Measurements from ENCODE around the gene RSPRY1.

The RSPRY1 gene

DNA sequence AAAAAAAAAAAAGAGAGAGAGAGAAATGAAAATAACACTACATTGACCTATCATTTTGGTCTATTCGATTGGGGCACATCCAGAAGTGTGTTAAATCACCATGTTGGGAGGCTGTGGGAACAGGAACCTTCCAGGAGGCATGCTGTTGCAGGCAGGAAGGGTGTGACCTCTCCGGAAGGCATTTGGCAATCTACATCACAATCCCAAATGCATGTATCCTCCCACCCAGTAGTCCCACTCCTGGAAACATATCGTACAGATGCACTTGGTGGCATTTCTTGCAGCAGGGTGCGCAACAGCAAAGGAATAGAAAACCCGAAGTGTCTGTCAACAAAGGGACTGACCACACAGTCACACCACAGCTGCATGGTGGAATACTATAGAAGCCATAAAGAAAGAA is 90.5 kb downstream of the RSPRY1 start:
- no peak for DNase-seq

DNA sequence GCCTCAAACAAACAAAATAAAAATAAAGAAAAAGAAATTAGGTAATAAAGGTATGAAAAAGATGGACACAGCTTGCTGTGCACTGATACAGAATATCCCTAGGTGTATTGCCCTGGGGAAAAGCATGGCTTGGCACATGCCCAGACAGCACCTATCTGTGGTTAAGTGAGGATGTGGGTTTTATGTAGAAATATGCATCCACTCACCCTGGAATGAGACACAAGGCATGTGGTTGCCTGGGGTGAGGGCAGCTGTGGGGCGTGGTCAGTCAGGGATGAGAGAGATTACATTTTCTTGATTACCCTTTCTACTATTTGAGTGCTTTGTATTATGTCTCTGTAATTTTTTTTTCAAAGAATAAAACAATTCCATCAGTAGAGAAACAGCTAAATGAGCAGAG is 91.5 kb downstream of the RSPRY1 start:
- no peak for DNase-seq

DNA sequence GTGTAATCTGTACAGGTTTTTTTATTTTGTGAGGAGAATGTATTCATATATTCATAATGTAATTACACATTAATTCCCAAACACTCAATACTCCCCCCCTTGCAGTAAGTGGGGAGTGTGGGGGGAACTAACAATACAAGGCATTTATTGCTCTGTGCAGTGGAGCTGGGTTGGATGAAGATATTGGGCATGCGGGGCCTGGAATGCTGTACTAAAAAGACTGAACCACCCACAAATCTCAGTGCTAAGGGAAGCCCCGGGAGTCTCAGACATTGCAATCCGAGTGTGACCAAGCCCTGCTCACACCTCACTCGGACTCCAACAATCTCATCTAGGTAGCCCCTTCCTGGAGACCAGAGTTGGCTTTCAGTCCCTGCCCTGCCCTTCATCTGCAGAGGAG is 92.4 kb downstream of the RSPRY1 start:
- DNase-seq, result no peak

DNA sequence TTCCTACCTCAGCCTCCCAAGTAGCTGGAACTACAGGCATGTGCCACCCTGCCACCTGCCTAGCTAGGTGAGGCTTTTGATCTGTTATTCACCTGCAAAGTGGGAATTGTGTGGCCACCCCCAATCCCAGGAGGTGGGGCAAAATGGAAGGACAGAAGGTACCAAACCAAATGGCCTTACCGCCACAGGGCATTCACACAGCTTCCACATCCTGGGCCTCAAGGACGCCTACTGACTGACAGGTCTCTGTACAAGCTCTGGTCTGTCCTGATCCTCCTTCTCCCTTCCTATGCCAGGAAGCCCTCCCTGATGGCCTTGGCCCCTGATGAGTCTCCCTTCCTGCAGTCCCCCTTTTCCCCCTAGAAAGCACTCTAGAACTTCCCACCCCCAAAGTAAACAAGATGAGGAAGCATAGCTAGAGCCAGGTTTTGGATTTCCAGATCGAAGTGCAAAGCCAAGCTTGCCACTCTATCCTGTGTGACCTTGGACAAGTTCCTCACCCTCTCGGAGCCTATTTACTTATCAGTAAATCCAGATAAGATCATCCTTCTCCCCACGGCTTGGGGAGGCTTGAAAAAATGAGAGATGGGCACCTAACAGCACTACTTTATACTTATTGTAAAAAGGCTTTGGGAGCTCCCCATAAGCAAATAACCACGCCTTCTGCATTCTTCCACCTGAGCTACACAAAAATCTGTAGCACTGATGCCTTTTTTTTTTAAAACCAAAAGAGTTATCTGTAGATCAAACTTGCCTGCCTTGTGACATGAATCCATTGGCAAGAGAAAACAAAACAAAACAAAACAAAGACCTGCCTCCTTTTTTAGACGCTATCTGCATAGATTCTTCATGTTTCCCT is 93.9 kb downstream of the RSPRY1 start:
- no peak for DNase-seq

DNA sequence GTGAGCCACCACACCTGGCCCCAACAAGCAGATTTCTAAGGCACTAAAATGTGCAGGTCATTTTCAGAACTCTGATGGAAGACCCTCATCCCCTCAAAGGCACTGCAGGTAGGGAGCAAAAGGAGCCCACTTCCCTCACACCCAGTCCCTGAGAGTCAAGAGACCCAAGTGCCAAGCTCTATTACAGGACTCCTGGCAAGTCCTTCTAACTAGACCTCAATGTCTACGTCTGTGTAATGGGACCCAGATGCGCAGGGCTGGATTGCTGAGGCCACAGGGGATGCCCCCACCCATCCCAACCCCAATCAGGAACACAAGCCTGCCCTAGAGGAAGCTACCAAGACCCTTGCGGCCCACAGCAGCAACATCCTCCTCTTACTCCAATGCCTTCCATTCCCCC is 95.7 kb downstream of the RSPRY1 start:
- no peak for DNase-seq

DNA sequence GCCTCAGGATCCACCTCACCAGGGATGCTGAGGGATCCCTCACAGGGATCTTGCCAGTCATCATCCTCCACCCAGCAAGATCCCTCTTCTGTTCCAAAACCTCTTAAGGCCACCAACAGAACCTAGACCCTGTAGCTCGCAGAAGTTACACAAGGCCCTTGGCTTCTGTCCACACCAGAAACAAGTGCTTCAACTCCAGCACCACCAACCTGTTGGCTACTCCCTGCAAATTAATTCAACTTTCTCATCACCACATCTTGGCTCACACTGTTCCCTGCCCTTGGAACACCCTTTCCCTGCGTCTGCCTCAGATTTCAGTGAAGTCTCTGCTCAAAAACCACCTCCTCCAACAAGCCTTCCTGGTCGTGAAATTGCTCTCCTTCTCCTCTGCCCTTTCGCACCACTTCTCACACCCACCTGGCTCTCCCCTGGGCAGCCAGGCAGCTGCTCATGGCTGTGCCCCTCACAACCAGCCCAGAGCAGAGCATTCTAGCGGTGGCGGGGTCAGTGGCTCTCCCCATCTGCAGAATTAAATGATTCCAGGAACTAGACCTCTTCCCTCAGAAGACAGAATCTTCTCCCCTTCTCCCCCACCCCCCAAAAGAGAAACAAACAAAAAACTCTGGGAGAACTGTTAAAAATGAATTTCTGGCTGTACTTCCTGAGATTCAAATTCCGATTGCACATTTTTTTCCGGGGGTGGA is 96.5 kb downstream of the RSPRY1 start:
- DNase-seq, result no peak

DNA sequence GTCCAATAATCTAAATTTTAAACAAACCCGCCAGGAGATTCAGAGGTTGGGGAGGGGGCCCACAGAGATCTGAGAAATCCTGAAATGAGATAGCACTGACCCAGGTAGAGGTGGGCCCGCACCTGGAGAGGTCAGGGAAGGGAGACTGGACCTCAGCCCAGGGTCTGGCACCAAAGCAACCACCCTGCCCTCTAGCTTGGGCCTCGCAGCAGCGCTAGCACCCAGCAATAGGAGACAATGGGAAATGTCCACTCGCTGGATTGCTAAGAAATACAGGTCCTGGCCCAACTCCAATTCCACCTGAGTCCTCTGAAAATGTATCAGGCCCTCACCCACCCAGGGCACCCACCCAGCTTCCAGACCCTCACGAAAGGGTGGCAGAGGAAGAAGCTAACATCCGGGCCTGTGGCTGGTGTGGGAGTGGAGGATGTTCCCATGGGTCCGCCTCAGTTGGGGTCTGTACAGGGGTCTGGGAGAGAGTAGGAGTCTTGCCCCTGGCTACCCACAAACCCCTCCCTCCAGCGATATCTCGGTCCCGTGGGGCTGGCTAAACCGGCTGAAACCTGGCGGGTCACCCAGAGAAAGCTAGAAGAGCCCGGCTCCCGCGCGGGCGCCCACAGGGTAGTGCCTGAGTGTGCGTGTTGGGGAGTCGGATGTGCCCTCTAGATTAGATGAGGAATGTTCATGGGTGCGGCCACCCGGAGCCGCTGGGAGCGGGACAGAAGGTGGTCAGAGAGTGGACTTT is 97.3 kb downstream of the RSPRY1 start:
- DNase-seq, result no peak

DNA sequence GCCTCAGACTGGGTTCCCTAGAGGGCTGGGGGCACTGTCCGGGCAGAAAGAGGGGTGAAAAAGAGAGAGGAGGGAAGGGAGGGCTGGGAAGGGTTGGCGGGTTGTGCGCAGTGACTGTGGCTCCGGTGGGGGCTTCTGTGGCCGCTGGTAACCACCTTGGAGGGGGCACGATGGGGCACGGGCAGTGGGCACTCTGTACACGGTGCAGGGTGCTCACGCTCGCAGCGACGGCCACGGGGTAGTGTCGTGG is 97.8 kb downstream of the RSPRY1 start:
- no peak for DNase-seq

DNA sequence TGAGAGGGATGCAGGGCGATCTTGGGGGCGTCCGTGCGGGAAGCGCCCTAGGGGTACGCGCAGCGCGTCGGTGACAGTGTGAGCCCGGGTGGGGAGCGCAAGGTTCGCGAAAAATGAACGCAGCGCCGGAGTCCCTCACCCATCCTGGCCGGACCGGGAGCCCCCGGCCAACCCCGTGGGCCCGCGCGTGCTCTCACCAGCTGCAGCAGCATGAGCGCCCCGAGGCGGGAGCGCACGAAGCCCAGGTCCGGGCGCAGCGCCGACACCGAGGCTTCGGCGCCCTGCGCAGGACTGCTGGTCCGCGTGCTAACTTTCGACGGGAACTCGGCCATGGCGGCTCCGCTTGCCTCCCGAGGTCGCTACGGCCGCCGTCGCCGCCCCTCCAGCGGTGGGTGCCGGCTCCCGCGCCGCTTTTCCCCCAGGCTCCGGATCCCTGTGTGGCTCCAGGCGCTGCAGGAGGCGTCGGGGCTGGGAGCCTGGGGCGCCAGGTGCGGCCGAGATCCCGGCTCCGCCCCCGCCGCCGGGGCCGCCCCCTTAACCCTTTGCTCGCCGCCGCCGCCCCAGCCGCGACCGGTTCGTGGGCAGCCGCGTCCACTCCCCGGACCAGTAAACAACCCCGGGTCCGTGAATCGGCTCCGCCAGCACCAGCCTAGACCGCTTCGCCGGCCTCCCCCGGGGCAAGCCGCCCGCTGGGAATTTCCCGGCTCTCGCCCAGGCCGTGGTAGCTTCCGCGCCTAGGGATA is 98.3 kb downstream of the RSPRY1 start, which contains the start of gene PLLP:
Gene PLLP, minus strand, starts transcription at position 464 of the 743 bp plus-strand sequence. Its CDS starts 132 bp downstream, at position 332.
- DNase-seq, result no peak

DNA sequence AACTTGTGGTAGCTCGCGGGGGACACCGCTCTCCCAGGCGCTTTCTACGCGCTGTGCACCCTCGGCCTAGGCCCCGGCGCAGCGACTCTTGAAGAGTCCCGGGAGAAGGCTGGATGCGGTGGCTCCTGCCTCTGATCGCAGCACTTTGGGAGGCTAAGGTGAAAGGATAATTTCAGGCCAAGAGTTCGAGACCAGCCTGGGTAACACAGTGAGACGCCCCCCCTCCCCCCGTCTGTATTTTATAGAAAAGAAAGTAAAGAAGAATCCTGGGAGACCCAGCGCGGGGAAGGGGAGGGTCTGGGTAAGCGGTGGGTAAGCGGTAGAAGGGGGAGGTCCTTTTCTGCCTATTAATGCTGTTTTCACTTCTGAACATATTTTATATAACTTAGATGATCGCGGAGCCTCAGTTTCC is 98.8 kb downstream of the RSPRY1 start:
- no peak for DNase-seq

DNA sequence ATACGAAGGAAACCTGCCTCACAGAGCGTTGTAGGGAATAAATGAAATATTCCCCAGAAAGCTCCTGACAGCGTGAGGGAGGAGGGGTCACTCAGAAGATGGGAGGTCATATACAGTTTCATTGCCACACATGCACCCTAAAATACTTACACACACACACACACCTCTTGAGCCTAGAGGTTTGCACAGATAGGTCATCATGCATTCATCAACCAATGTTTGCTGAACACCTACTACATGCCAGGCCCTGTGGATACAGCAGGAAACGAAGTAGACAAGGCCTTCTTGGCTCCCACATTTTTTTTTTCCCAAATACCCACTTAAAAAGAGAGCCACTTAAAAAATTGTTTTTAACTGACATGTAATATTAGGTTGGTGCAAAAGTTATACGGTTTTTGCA is 99.2 kb downstream of the RSPRY1 start:
- no peak for DNase-seq

DNA sequence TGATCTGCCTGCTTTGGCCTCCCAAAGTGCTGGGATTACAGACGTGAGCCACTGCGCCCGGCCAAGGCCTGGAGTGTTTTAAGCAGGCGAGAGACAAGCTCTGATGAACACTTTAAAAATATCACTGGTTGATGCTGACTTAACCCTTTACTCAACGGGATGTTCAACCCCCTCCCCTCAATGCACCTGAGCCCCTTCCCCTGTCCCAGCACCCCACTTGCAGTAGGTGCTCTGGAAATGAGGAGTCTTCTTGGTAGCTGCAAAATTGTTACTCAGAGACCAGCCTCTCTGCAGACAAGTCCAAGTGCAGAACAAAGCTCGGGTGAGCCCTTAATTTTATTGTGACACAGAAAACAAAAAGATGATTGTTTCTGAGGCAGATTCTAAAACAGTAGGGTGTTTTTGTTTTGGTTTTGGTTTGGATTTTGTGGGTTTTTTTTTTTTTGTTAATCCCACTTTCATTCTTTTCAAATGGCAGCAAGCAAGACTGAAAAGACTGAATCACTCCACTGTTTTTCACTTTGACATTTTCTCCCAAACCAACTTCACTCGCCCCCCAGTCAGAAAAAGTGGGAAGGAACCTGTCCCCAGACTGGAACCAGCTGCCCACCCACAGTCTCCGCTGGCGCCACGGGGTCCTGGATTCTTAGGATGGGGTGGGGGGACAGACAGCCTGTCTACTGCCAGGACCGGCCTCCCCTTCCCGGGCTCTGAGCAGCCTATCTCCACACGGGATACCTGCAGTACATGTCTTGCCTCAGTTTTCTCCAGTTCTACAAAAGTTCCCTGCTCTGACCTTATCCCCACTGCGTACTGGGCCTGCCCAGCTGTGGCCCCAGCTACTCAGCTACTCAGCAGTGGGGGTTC is 103.5 kb downstream of the RSPRY1 start:
- no peak for DNase-seq
